Endothelial cell of umbilical vein (primary cell): Measurements from ENCODE around the gene RBM33.

Source experiments
- EZH2 ChIP-seq: IDR thresholded peaks from 2 replicates; pipeline ENCODE4 v1.6.1; 2012; ENCODE audit warnings: borderline replicate concordance, low read depth, mild to moderate bottlenecking, moderate library complexity, low read length, inconsistent platforms; ENCODE audit not compliant: severe bottlenecking
- MAX ChIP-seq: IDR thresholded peaks from 2 replicates; pipeline ENCODE4 v1.6.1; 2011; ENCODE audit not compliant: insufficient read depth, insufficient read length
- MYC ChIP-seq: IDR thresholded peaks from one replicate; pipeline ENCODE4 v1.6.1; 2011; ENCODE audit warnings: mild to moderate bottlenecking, low read depth, low read length
- POLR2A ChIP-seq: IDR thresholded peaks from 2 replicates; pipeline ENCODE4 v1.6.1; 2012; ENCODE audit warnings: low read depth, mild to moderate bottlenecking, control low read depth, low read length
- POLR2AphosphoS5 ChIP-seq: IDR thresholded peaks from 2 replicates; pipeline ENCODE4 v1.6.1; 2012; ENCODE audit warnings: low read depth, mild to moderate bottlenecking, control low read depth, low read length, moderate library complexity; ENCODE audit not compliant: insufficient read depth
- TF ChIP-seq, protein P1 (sequence below), 2 donors: IDR thresholded peaks; 1 replicate in 1 of 2; 2 replicates in 1 of 2; pipeline ENCODE4 v1.5.1; 2011; ENCODE audit warnings: low read length in 2 of 2, mild to moderate bottlenecking in 2 of 2, moderate library complexity in 2 of 2, control low read depth in 1 of 2, inconsistent platforms in 1 of 2, low read depth in 1 of 2; ENCODE audit not compliant: insufficient read depth in 1 of 2; ENCODE audit errors: extremely low read depth in 1 of 2

DNA sequence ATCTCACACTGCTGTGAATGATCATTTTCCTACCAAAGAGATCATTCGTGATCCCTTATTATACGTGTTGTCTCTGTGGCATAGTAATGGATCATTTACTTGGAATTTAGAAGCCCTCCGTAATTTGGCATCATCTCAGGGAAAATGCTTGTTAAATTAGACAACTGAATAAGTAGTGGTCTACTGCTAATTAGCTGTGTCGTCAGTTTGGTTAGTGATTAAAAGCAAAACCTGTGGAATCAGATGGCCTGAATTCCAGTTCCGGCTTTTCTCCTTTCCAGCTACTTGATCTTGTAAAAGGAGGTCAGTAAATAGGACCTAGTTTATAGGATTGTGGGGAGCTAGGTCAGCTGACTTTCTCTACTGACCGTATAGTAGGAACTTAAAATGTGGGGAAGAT is 65.6 kb downstream of the RBM33 start:
- TF ChIP-seq, protein P1, sequence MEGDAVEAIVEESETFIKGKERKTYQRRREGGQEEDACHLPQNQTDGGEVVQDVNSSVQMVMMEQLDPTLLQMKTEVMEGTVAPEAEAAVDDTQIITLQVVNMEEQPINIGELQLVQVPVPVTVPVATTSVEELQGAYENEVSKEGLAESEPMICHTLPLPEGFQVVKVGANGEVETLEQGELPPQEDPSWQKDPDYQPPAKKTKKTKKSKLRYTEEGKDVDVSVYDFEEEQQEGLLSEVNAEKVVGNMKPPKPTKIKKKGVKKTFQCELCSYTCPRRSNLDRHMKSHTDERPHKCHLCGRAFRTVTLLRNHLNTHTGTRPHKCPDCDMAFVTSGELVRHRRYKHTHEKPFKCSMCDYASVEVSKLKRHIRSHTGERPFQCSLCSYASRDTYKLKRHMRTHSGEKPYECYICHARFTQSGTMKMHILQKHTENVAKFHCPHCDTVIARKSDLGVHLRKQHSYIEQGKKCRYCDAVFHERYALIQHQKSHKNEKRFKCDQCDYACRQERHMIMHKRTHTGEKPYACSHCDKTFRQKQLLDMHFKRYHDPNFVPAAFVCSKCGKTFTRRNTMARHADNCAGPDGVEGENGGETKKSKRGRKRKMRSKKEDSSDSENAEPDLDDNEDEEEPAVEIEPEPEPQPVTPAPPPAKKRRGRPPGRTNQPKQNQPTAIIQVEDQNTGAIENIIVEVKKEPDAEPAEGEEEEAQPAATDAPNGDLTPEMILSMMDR (IDR thresholded peaks at IDR 0.05; ENCODE audit: extremely low read depth in 1 of 2, insufficient read depth in 1 of 2, low read depth in 1 of 2, low read length in 2 of 2) = no peak
- TF ChIP-seq EZH2 (no peak), POLR2AphosphoS5 (no peak), POLR2A (no peak), MYC (no peak), MAX (no peak)
